ENCODE results near the gene ZNF385D.
"Not testable (repeated sequence)": the region's sequence is repeated elsewhere in the genome, so short reads cannot be mapped to it uniquely, and the experiment has no call there.

ZNF385D gene

GRCh38 chr3:21434310-21434709 is 316.7 kb downstream of the ZNF385D start:
- no peak for DNase-seq

GRCh38 chr3:21433751-21434150 is 317.3 kb downstream of the ZNF385D start:
- DNase-seq = no peak

GRCh38 chr3:21426920-21427319 is 324.1 kb downstream of the ZNF385D start:
- DNase-seq = no peak

GRCh38 chr3:21425715-21426114 is 325.3 kb downstream of the ZNF385D start:
- no peak for DNase-seq

- DNase-seq = no peak
Measured at GRCh38 chr3:21421096-21421495, 329.9 kb downstream of the ZNF385D start.

- DNase-seq = no peak
Measured at GRCh38 chr3:21417991-21418390, 333.0 kb downstream of the ZNF385D start.

- DNase-seq = no peak
Measured at GRCh38 chr3:21414506-21414905, 336.5 kb downstream of the ZNF385D start.

- no peak for DNase-seq
Measured at GRCh38 chr3:21411058-21411457, 340.0 kb downstream of the ZNF385D start.

- no peak for DNase-seq
Measured at GRCh38 chr3:21409401-21409800, 341.6 kb downstream of the ZNF385D start.

- no peak for DNase-seq
Measured at GRCh38 chr3:21407743-21408142, 343.3 kb downstream of the ZNF385D start.

GRCh38 chr3:21405671-21406667 is 345.0 kb downstream of the ZNF385D start:
- no peak for DNase-seq

- no peak for DNase-seq
Measured at GRCh38 chr3:21398461-21398860, 352.5 kb downstream of the ZNF385D start.

- no peak for DNase-seq
Measured at GRCh38 chr3:21393683-21394311, 357.2 kb downstream of the ZNF385D start.

GRCh38 chr3:21392526-21392925 is 358.5 kb downstream of the ZNF385D start:
- no peak for DNase-seq

GRCh38 chr3:21390856-21391255 is 360.2 kb downstream of the ZNF385D start:
- no peak for DNase-seq

- no peak for DNase-seq
Measured at GRCh38 chr3:21390136-21390535, 360.9 kb downstream of the ZNF385D start.

- DNase-seq = not testable (repeated sequence)
Measured at GRCh38 chr3:21387142-21387826, 363.7 kb downstream of the ZNF385D start.

GRCh38 chr3:21378036-21378435 is 373.0 kb downstream of the ZNF385D start:
- not testable (repeated sequence) for DNase-seq

- DNase-seq = no peak
Measured at GRCh38 chr3:21377071-21377769, 373.8 kb downstream of the ZNF385D start.

GRCh38 chr3:21372316-21372715 is 378.7 kb downstream of the ZNF385D start:
- no peak for DNase-seq
